RWPE2 (cell line): ENCODE data around the gene CYP4A11.
"Not testable (repeated sequence)": the region's sequence is repeated elsewhere in the genome, so short reads cannot be mapped to it uniquely, and the experiment has no call there.

Experiments used
- ATAC-seq: fragments of 200-7000 bp; cut with Tn5 transposase; 3 replicates; pipeline ENCODE4 v1.9.1; 2021; ENCODE audit warnings: low read depth
- DNase-seq: peaks from one replicate; pipeline ENCODE4 v3.0.0-alpha.2; 2020; ENCODE audit warnings: low spot score
- H3K27ac ChIP-seq: fragments of 450-650 bp; 2 replicates; pipeline ENCODE4 v1.5.1; 2017; ENCODE audit warnings: mild to moderate bottlenecking; ENCODE audit not compliant: poor library complexity, severe bottlenecking
- H3K27me3 ChIP-seq: fragments of 250-450 bp; sonication (Bioruptor Pico); 2 replicates; pipeline ENCODE4 v1.5.1; 2021; ENCODE audit warnings: mild to moderate bottlenecking, moderate library complexity; ENCODE audit not compliant: insufficient read depth, poor library complexity, severe bottlenecking
- H3K36me3 ChIP-seq: fragments of 250-450 bp; sonication (Bioruptor Pico); 2 replicates; pipeline ENCODE4 v1.5.1; 2020; ENCODE audit warnings: low read depth, mild to moderate bottlenecking, moderate library complexity
- H3K4me1 ChIP-seq: fragments of 250-450 bp; sonication (Bioruptor Pico); 2 replicates; pipeline ENCODE4 v1.5.1; 2021; ENCODE audit warnings: mild to moderate bottlenecking, moderate library complexity; ENCODE audit not compliant: insufficient read depth, poor library complexity, severe bottlenecking
- H3K4me3 ChIP-seq: fragments of 250-450 bp; sonication (Bioruptor Pico); 2 replicates; pipeline ENCODE4 v1.5.1; 2021; ENCODE audit warnings: mild to moderate bottlenecking, moderate library complexity; ENCODE audit not compliant: severe bottlenecking
- H3K9me3 ChIP-seq: fragments of 250-450 bp; sonication (Bioruptor Pico); 2 replicates; pipeline ENCODE4 v1.5.1; 2021; ENCODE audit warnings: mild to moderate bottlenecking, moderate library complexity; ENCODE audit not compliant: severe bottlenecking
- TF ChIP-seq, protein P1 (sequence below): fragments of 450-650 bp; IDR thresholded peaks from one replicate; pipeline ENCODE4 v1.5.1; 2017; ENCODE audit warnings: mild to moderate bottlenecking, moderate library complexity; ENCODE audit not compliant: poor library complexity, severe bottlenecking

Gene CYP4A11

DNA sequence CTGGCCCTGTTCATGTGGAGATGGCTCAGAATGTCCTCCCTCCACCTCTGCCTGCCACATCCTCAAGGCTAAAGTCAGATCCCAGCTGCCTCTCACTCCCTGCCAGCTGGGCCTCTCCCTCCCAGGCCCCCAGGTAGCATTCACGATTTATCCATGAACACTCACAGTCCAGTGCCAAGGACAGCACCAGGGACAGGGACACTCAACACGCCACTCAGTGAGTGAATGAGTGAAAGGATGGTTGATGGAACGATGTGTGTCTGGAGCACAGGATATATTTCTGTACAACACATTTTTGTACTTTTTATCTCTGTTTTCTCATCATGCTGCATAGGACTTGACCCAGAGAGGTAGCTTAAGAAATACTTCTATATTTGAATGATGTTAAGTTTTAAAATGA lies 10.1 kb downstream of the CYP4A11 start:
- Histone ChIP-seq H3K4me1 (no peaks in the 10 kb centered on the region), H3K27me3 (no peaks in the 10 kb centered on the region), H3K4me3 (no peak overlapping the region), H3K9me3 (no peaks in the 10 kb centered on the region), H3K27ac (no peak overlapping the region), H3K36me3 (no peaks in the 10 kb centered on the region)
- TF ChIP-seq, protein P1, sequence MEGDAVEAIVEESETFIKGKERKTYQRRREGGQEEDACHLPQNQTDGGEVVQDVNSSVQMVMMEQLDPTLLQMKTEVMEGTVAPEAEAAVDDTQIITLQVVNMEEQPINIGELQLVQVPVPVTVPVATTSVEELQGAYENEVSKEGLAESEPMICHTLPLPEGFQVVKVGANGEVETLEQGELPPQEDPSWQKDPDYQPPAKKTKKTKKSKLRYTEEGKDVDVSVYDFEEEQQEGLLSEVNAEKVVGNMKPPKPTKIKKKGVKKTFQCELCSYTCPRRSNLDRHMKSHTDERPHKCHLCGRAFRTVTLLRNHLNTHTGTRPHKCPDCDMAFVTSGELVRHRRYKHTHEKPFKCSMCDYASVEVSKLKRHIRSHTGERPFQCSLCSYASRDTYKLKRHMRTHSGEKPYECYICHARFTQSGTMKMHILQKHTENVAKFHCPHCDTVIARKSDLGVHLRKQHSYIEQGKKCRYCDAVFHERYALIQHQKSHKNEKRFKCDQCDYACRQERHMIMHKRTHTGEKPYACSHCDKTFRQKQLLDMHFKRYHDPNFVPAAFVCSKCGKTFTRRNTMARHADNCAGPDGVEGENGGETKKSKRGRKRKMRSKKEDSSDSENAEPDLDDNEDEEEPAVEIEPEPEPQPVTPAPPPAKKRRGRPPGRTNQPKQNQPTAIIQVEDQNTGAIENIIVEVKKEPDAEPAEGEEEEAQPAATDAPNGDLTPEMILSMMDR, result no peak
- DNase-seq (no peak), ATAC-seq (no peak)

DNA sequence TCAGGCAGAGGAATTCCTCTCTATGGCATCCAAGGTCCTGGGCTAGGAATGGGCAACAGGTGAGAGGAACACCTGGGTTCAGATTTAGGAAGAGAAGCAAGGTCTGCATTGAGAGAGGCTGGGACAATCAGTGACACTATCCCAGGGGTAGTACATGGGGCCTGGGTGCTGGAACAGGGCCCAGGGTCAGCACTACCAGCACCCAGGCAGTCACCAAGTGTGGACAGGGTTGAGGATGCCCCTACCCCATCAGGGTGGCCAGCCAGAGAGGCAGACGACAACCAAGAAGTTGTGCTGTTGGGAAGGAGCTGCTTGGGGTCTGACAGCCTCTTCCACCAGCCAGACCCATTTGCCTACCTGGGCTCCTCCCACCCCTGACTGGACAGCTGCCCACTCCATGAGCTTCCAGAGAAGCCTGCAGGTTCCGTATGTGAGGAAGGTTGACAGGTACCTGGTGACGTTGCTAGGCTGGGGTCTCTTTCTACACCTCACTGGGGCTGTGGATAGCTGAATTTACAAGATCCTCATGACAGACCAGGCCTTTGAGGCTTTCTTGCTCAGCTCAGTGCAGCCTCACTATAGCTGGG lies 13.9 kb downstream of the CYP4A11 start:
- TF ChIP-seq, protein P1, result no peak
- ATAC-seq, result no peak

DNA sequence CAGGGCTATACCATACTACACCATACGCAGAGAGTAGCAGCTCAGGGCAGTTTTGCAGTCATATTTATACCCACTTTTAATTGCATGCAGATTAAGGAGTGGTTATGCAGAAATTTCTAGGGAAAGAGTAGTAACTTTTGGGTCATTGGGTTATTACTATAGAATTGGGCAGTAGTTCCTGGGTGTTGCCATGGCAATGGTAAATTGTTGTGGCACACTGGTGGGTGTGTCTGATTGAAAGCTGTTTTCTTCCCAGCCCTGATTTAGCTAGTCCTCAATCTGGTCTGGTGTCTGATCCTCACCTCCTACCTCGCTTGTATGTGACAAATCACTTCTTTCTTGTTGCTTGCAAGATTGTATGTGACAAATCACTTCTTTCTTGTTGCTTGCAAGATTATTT lies 30.5 kb downstream of the CYP4A11 start:
- H3K36me3 ChIP-seq, result no peaks in the 10 kb centered on the region
- no peak for DNase-seq
- no peak overlapping the region for H3K27ac ChIP-seq
- no peaks in the 10 kb centered on the region for H3K9me3 ChIP-seq
- H3K27me3 ChIP-seq, result no peaks in the 10 kb centered on the region
- TF ChIP-seq, protein P1, result no peak
- no peak overlapping the region for H3K4me3 ChIP-seq
- no peaks in the 10 kb centered on the region for H3K4me1 ChIP-seq
- ATAC-seq, result no peak

More for the DNA sequence above, 13.9 kb downstream of the CYP4A11 start:
- H3K36me3 ChIP-seq, result no peaks in the 10 kb centered on the region
- no peaks in the 10 kb centered on the region for H3K27me3 ChIP-seq
- no peak for DNase-seq
- H3K4me1 ChIP-seq, result no peaks in the 10 kb centered on the region
- H3K9me3 ChIP-seq, result no peaks in the 10 kb centered on the region
- H3K27ac ChIP-seq, result no peak overlapping the region
- no peak overlapping the region for H3K4me3 ChIP-seq

- TF ChIP-seq, protein P1, result no peak
- no peak for ATAC-seq
- DNase-seq, result no peak
- H3K27ac ChIP-seq, result no peak overlapping the region
- H3K27me3 ChIP-seq, result no peaks in the 10 kb centered on the region
- no peak overlapping the region for H3K4me3 ChIP-seq
- H3K4me1 ChIP-seq, result no peaks in the 10 kb centered on the region
- H3K36me3 ChIP-seq, result no peaks in the 10 kb centered on the region
- H3K9me3 ChIP-seq, result no peaks in the 10 kb centered on the region
These were observed 37.8 kb downstream of the CYP4A11 start for GRCh38 chr1:46903481-46903880.

GRCh38 chr1:46900401-46900800 lies 40.9 kb downstream of the CYP4A11 start:
- TF ChIP-seq, protein P1, result no peak
- Histone ChIP-seq H3K9me3 (no peaks in the 10 kb centered on the region), H3K4me3 (no peak overlapping the region), H3K27ac (no peak overlapping the region), H3K4me1 (no peaks in the 10 kb centered on the region), H3K36me3 (no peaks in the 10 kb centered on the region), H3K27me3 (no peaks in the 10 kb centered on the region)
- ATAC-seq (no peak), DNase-seq (no peak)

GRCh38 chr1:46881656-46882055 lies 59.6 kb downstream of the CYP4A11 start:
- not testable (repeated sequence) for H3K27ac ChIP-seq, H3K27me3 ChIP-seq, H3K4me3 ChIP-seq, H3K4me1 ChIP-seq, DNase-seq, ATAC-seq, H3K9me3 ChIP-seq, H3K36me3 ChIP-seq
